ENCODE results near the gene MRPL23. TPM values are rescaled to one million over a fixed set of nuclear protein-coding genes. Genes with fewer than 3 reads are reported as not detected.

Gene MRPL23
- total RNA-seq, 1 donor from 2014 or later: 59.2 TPM

GRCh38 chr11:1916132-1916985, 30.8 kb upstream of the MRPL23 start:
- Histone ChIP-seq H3K4me1 (no peaks in the 10 kb centered on the region), H3K4me3 (no peak overlapping the region), H3K36me3 (no peaks in the 10 kb centered on the region), H3K27ac (no peak overlapping the region), H3K9me3 (no peaks in the 10 kb centered on the region), H3K27me3 (ENCODE audit: low read depth) (no peaks in the 10 kb centered on the region)
- no peak for TF ChIP-seq CTCF (IDR thresholded peaks at IDR 0.05)
- intact Hi-C loops (cut with DNase I): loop anchor here (2.0 kb wide), 1 partner anchor 24 kb away; no protein-coding TSS in a partner anchor
- DNase-seq: no peak
- ATAC-seq: no peak

GRCh38 chr11:1916986-1917522, 30.1 kb upstream of the MRPL23 start:
- no peak for DNase-seq
- intact Hi-C loops (cut with DNase I): loop anchor here (2.0 kb wide), 1 partner anchor 24 kb away; no protein-coding TSS in a partner anchor
- ATAC-seq: no peak
- Histone ChIP-seq H3K4me1 (no peaks in the 10 kb centered on the region), H3K27ac (no peak overlapping the region), H3K27me3 (ENCODE audit: low read depth) (no peaks in the 10 kb centered on the region), H3K4me3 (no peak overlapping the region), H3K36me3 (no peaks in the 10 kb centered on the region), H3K9me3 (no peaks in the 10 kb centered on the region)
- TF ChIP-seq CTCF (IDR thresholded peaks at IDR 0.05): no peak

- H3K9me3 ChIP-seq: no peaks in the 10 kb centered on the region
- no peaks in the 10 kb centered on the region for H3K27me3 ChIP-seq (ENCODE audit: low read depth)
- H3K4me1 ChIP-seq: no peaks in the 10 kb centered on the region
- no peak overlapping the region for H3K27ac ChIP-seq
- H3K4me3 ChIP-seq: no peak overlapping the region
- TF ChIP-seq CTCF (IDR thresholded peaks at IDR 0.05): peak; percentile 39
- no peaks in the 10 kb centered on the region for H3K36me3 ChIP-seq
- DNase-seq: no peak
- ATAC-seq: peak in 1 of 2 donors; percentile 9
- intact Hi-C loops (cut with DNase I): loop anchor here (2.0 kb wide), 1 partner anchor 25 kb away; no protein-coding TSS in a partner anchor
Observed at GRCh38 chr11:1917523-1918435, 29.4 kb upstream of the MRPL23 start.

GRCh38 chr11:1918436-1919315, 28.5 kb upstream of the MRPL23 start:
- H3K9me3 ChIP-seq: no peaks in the 10 kb centered on the region
- H3K4me3 ChIP-seq: no peak overlapping the region
- no peaks in the 10 kb centered on the region for H3K4me1 ChIP-seq
- no peak for TF ChIP-seq CTCF (IDR thresholded peaks at IDR 0.05)
- no peaks in the 10 kb centered on the region for H3K27me3 ChIP-seq (ENCODE audit: low read depth)
- no peaks in the 10 kb centered on the region for H3K36me3 ChIP-seq
- no peak overlapping the region for H3K27ac ChIP-seq
- ATAC-seq (no peak), DNase-seq (no peak)
- intact Hi-C loops (cut with DNase I): no loop called here

Data from lower lobe of right lung (tissue), 2 donors.